RWPE2 (cell line): ENCODE results near the gene COL11A2.

Experiments
- ATAC-seq: fragments of 200-7000 bp; cut with Tn5 transposase; 3 replicates; pipeline ENCODE4 v1.9.1; 2021; ENCODE audit warnings: low read depth
- DNase-seq: peaks from one replicate; pipeline ENCODE4 v3.0.0-alpha.2; 2020; ENCODE audit warnings: low spot score
- H3K27ac ChIP-seq: fragments of 450-650 bp; 2 replicates; pipeline ENCODE4 v1.5.1; 2017; ENCODE audit warnings: mild to moderate bottlenecking; ENCODE audit not compliant: poor library complexity, severe bottlenecking
- H3K27me3 ChIP-seq: fragments of 250-450 bp; sonication (Bioruptor Pico); 2 replicates; pipeline ENCODE4 v1.5.1; 2021; ENCODE audit warnings: mild to moderate bottlenecking, moderate library complexity; ENCODE audit not compliant: insufficient read depth, poor library complexity, severe bottlenecking
- H3K36me3 ChIP-seq: fragments of 250-450 bp; sonication (Bioruptor Pico); 2 replicates; pipeline ENCODE4 v1.5.1; 2020; ENCODE audit warnings: low read depth, mild to moderate bottlenecking, moderate library complexity
- H3K4me1 ChIP-seq: fragments of 250-450 bp; sonication (Bioruptor Pico); 2 replicates; pipeline ENCODE4 v1.5.1; 2021; ENCODE audit warnings: mild to moderate bottlenecking, moderate library complexity; ENCODE audit not compliant: insufficient read depth, poor library complexity, severe bottlenecking
- H3K4me3 ChIP-seq: fragments of 250-450 bp; sonication (Bioruptor Pico); 2 replicates; pipeline ENCODE4 v1.5.1; 2021; ENCODE audit warnings: mild to moderate bottlenecking, moderate library complexity; ENCODE audit not compliant: severe bottlenecking
- H3K9me3 ChIP-seq: fragments of 250-450 bp; sonication (Bioruptor Pico); 2 replicates; pipeline ENCODE4 v1.5.1; 2021; ENCODE audit warnings: mild to moderate bottlenecking, moderate library complexity; ENCODE audit not compliant: severe bottlenecking
- TF ChIP-seq, protein P1 (sequence below): fragments of 450-650 bp; IDR thresholded peaks from one replicate; pipeline ENCODE4 v1.5.1; 2017; ENCODE audit warnings: mild to moderate bottlenecking, moderate library complexity; ENCODE audit not compliant: poor library complexity, severe bottlenecking

The COL11A2 gene

DNA sequence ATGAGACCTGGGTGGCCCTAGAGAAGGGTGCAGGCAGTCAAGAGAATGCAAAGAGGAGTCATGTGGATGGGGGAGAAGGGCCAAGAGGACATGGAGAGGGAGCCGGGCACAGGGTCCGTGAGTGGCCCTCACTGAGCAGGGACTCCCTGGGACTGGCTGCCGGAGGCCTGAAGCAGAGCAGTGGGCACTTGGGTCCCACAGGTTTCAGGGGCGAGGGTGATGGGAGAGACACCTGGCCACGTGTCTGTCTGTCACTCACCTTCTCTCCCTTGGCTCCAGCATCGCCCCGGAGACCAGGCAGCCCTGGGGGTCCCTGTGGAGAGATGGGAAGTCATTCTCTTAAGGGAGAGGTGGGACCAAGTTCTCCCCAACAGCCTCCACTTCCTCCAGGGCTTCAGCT, 25.5 kb downstream of the COL11A2 start:
- H3K9me3 ChIP-seq, result no peaks in the 10 kb centered on the region
- H3K36me3 ChIP-seq, result no peaks in the 10 kb centered on the region
- TF ChIP-seq, protein P1, sequence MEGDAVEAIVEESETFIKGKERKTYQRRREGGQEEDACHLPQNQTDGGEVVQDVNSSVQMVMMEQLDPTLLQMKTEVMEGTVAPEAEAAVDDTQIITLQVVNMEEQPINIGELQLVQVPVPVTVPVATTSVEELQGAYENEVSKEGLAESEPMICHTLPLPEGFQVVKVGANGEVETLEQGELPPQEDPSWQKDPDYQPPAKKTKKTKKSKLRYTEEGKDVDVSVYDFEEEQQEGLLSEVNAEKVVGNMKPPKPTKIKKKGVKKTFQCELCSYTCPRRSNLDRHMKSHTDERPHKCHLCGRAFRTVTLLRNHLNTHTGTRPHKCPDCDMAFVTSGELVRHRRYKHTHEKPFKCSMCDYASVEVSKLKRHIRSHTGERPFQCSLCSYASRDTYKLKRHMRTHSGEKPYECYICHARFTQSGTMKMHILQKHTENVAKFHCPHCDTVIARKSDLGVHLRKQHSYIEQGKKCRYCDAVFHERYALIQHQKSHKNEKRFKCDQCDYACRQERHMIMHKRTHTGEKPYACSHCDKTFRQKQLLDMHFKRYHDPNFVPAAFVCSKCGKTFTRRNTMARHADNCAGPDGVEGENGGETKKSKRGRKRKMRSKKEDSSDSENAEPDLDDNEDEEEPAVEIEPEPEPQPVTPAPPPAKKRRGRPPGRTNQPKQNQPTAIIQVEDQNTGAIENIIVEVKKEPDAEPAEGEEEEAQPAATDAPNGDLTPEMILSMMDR, result no peak
- no peak overlapping the region for H3K27ac ChIP-seq
- H3K27me3 ChIP-seq, result no peaks in the 10 kb centered on the region
- no peak for DNase-seq
- no peaks in the 10 kb centered on the region for H3K4me1 ChIP-seq
- ATAC-seq, result no peak
- no peak overlapping the region for H3K4me3 ChIP-seq

DNA sequence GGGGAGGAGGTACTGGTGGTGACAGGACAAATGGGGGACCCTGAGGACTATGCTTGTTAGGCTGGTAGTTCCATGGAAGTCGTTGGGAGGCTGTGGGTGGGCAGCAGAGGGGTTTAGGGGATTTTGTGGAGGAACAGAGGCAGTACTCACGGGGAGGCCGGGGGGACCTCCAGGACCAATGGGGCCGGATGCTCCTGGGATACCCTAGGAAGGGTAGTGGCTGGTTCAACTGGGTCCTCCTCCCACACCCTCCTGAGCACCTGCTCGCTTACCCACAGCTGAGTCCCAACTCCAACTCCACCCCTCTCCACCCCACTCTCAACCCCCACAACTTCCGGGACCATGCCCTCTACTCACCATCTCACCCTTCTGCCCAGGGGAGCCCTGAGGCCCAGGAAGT, 25.9 kb downstream of the COL11A2 start:
- DNase-seq, result no peak
- Histone ChIP-seq H3K9me3 (no peaks in the 10 kb centered on the region), H3K27me3 (no peaks in the 10 kb centered on the region), H3K27ac (no peak overlapping the region), H3K4me1 (no peaks in the 10 kb centered on the region), H3K4me3 (no peak overlapping the region), H3K36me3 (no peaks in the 10 kb centered on the region)
- no peak for ATAC-seq
- TF ChIP-seq, protein P1, result no peak

DNA sequence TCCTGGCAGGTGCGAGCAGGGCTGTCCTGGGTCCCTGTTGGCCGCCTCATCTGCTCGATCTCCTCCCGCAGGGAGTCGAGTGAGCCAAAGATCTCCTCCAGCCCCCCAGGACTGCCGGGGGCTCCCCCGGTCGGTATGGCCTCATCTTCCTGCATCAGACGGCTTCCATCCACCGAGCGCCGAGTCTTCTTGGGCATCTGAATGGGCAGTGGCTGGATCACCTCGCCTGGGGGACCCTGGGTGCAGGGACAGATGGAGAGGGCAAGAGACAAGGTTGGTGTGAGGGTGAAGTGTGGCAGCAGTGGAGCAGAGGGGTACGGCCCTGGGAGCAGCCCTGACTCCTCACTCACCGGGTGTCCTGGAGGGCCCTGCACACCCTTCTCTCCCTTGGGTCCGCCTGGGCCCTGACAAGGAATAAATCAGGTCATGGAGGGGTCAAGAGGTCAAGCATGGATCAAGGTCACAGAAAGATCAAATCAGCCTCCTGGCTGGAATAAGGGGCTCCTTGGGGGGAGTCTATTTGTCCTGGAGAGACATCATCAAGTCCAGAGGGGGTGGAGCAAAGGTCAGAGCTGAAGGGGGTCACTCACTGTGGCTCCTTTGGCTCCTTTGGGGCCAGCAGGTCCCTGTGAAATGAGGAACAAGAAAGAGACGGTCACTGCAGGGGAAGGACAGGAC, 26.5 kb downstream of the COL11A2 start:
- Histone ChIP-seq H3K4me1 (peaks cover 4% of the 10 kb centered on the region), H3K9me3 (no peaks in the 10 kb centered on the region), H3K36me3 (no peaks in the 10 kb centered on the region), H3K4me3 (no peak overlapping the region), H3K27ac (no peak overlapping the region), H3K27me3 (no peaks in the 10 kb centered on the region)
- DNase-seq, result no peak
- TF ChIP-seq, protein P1, result no peak
- ATAC-seq, result no peak

DNA sequence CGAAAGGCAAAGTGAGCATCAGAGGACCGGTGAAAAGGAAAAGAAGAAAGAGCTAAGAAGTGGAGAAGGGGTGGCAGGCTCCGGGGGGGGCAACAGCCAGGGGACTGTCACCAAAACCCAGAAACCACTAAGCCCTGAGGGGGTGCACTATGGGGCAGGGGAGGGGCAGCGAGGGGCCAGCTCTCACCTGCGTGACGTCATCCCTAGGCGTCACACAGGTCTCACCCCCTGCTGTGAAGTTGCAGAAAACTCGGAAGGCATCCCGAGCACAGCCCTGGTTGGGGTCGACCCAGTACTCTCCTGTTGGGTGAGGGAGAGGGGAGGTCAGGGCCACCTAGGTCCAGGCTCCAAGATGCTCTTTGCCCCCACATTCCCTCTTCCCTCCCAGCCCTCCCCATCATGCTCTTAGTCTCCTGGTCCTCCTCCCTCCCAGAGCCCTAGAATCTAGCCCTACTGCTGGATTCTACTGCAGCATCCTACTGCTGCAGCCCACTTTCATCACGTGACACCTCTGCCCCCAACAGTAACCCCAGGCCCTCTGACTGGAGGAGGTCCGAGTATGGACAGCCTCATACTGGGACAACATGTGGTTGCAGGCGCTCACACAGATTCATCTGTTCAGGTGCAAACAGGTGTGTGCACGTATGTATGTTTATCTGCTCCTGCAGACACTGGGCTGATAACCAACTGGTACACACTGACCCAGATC, 27.4 kb downstream of the COL11A2 start:
- DNase-seq, result no peak
- Histone ChIP-seq H3K4me1 (peaks cover 6% of the 10 kb centered on the region), H3K36me3 (no peaks in the 10 kb centered on the region), H3K9me3 (no peaks in the 10 kb centered on the region), H3K27me3 (no peaks in the 10 kb centered on the region), H3K27ac (no peak overlapping the region), H3K4me3 (no peak overlapping the region)
- no peak for ATAC-seq
- TF ChIP-seq, protein P1, result no peak

DNA sequence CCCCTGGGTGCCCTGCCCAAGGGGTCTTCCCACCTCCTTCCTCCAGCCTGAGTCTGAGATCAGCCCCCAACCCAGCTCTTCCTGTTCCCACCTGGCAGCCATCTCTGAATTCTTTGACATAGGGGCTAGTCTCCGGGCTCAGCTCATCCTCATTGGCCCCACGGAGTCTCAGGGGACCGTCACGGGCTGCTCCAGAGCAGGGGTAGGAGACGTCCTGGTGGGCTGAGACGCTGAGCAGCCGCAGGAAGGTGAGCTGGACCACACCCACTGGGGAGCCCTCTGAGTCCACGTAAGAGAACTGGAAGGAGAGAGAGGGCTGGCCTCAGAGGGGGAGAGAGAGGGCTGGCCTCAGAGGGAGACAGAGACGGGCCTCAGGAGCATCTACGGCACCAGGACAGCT, 28.1 kb downstream of the COL11A2 start:
- no peak overlapping the region for H3K27ac ChIP-seq
- peaks cover 6% of the 10 kb centered on the region for H3K4me1 ChIP-seq
- no peaks in the 10 kb centered on the region for H3K27me3 ChIP-seq
- ATAC-seq (no peak), DNase-seq (no peak)
- no peaks in the 10 kb centered on the region for H3K36me3 ChIP-seq
- no peak overlapping the region for H3K4me3 ChIP-seq
- TF ChIP-seq, protein P1, result no peak
- H3K9me3 ChIP-seq, result no peaks in the 10 kb centered on the region
